ENCODE results near the gene MAP3K10. TPM values are rescaled to one million over a fixed set of nuclear protein-coding genes. Genes with fewer than 3 reads are reported as not detected.

The MAP3K10 gene
- total RNA-seq, 1 donor from 2014 or later, result 17.6 TPM

DNA sequence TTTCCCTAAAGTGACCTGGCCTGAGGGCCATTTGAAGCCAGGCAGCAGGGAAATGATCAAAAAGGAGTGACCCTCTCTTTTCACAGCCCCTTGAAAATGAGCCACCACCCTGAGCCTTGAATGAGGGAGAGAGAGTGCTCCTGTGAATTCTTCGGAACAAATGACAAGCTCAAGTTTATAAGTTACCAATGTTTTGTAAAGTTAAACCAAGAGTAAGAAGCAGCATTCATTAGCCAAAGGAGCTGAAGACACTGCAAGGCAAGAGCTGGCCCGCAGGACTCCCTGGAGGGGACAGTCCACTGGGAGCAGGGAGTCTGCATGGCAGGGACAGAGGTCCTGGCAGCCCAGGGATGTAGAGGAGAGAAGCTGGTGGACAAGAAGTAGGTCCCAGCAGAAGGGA, 52.0 kb downstream of the MAP3K10 start:
- no peak for DNase-seq (ENCODE audit: low spot score)
- intact Hi-C loops (cut with DNase I), result no loop called here

GRCh38 chr19:40244579-40245317, 53.5 kb downstream of the MAP3K10 start:
- DNase-seq (ENCODE audit: low spot score), result no peak
- intact Hi-C loops (cut with DNase I), result no loop called here

DNA sequence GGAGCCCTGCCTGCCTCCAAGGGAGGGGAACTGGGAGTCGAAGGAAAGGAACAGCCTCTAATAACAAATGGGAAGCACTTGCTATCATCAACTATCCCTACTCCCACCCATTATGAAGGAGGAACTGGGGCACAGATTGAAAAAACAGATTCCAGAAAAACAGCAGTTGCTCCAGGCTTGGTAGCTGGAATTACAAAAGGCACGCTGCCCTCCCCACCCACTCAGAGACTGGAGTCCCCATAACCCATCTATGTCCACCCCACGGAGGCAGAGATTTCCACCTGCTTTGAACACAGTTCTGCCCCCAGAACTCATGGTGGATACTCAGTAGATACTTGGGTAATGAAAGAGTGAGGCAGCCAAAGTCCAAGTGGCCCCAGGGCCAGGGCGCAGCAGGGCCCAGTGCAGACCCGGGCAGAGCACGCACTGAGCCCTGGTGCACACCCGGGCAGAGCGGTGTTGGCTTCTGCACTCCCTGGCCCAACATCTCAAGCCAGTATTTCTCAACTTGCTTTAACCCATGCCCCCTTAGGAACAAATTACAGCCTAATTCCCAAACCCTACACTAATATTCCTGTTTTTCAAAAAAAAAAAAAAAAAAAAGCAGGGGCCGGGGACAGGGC, 54.4 kb downstream of the MAP3K10 start:
- intact Hi-C loops (cut with DNase I), result no loop called here
- no peak for DNase-seq (ENCODE audit: low spot score)

- no peak for DNase-seq (ENCODE audit: low spot score)
- intact Hi-C loops (cut with DNase I), result no loop called here
Measured at GRCh38 chr19:40246292-40247073, 55.3 kb downstream of the MAP3K10 start.

- intact Hi-C loops (cut with DNase I), result no loop called here
- no peak for DNase-seq (ENCODE audit: low spot score)
Measured at GRCh38 chr19:40247178-40247577, 56.0 kb downstream of the MAP3K10 start.

GRCh38 chr19:40247735-40248262, 56.6 kb downstream of the MAP3K10 start:
- no peak for DNase-seq (ENCODE audit: low spot score)
- intact Hi-C loops (cut with DNase I), result no loop called here

DNA sequence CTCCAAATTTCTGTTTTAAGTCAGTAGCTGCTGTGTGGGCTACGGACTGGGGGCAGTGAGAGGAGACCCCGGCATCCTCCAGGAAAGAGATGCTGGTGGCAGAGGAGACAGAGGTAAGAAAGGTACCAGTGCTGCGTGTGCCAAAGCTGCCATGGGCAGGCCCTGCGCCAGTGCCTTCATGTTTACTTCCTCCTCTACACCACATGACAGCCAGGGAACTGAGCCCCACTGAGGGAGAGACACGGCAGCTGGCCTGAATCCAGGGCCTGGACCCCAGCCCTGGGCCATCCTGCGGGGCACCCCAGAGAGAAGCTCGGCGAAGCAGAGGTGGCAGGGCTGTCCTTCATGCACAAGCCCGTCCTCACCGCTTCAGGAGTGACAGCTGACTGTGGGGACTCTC, 58.0 kb downstream of the MAP3K10 start:
- no peak for DNase-seq (ENCODE audit: low spot score)
- intact Hi-C loops (cut with DNase I), result no loop called here

DNA sequence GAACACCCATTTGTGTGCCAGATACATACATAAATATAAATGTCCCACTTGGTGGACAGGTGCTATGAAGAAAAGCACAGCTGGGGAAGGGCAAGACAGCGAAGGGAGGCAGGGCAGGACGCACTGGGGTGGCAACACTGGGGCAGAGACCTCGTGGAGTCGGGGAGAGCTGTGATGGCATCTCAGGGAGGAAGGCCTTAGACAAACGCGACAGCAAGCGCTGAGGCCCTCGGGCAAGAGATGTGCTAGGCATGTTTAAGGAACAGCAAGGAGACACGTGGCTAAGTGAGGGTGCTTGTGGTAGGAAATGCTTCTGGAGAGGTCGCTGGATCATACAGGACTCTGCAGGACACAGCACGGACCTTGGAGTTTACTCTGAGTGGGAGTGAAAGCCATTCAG, 58.6 kb downstream of the MAP3K10 start:
- DNase-seq (ENCODE audit: low spot score), result no peak
- intact Hi-C loops (cut with DNase I), result no loop called here

DNA sequence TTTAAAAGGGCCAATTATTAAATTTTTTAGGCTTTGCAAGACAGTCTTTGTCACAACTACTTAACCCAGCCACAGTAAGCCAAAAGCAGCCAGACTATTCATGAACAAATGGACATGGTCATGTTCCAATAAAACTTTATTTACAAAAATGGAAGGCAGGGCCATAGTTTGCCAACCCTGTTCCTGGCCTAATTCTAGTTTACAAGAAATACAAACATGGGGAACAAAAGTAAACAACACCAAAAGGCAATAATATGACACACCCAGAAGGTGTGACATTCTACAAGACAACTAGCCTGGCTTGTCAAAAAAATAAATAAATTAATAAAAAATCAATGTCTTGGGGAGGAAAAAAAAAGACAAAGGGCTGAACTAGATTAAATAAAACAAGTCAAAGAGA, 60.0 kb downstream of the MAP3K10 start:
- no peak for DNase-seq (ENCODE audit: low spot score)
- intact Hi-C loops (cut with DNase I), result no loop called here

DNA sequence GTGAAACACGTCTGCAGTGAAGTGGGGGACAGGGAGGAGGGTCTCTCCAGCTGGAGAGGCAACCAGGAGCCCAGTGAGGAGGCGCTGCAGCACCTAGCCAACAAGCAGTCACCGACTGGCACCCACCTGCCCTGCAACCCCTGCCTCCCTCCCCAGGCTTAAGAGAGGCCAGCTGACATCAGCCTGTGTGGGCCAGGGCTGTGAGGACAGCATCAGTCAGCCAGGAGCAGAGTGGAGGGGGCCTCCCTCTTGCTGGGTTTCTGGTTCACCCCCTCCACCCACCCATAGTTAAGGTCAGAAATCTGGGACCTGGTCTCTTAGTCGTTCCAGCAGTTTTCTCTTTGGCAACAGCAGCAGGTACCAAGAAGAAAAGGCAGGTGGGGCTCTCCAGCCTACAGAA, 60.8 kb downstream of the MAP3K10 start:
- DNase-seq (ENCODE audit: low spot score), result no peak
- intact Hi-C loops (cut with DNase I), result no loop called here

DNA sequence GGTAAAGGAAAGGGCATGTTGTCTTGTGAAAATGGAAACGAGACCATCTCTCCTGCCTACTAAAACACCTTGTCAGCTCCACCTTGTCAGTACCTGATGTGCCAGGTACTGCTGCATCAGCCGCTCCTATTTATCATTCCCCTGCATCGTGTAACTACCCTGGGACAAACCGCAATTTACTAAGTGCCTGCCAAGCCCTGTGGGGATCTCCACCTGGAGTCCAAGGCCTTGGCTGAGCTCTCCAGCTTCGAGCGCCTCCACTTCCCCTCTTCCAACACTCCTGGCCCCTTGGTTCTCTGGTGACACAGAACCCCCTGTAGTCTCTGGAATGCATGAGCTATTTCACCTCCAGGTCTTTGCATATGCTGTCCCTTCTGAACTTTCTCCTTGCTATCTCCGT, 61.2 kb downstream of the MAP3K10 start:
- intact Hi-C loops (cut with DNase I), result no loop called here
- DNase-seq (ENCODE audit: low spot score), result no peak

- no peak for DNase-seq (ENCODE audit: low spot score)
- intact Hi-C loops (cut with DNase I), result no loop called here
Measured at GRCh38 chr19:40253611-40254092, 62.4 kb downstream of the MAP3K10 start.

GRCh38 chr19:40254714-40255418, 63.6 kb downstream of the MAP3K10 start:
- intact Hi-C loops (cut with DNase I), result no loop called here
- DNase-seq (ENCODE audit: low spot score), result no peak

- DNase-seq (ENCODE audit: low spot score), result no peak
- intact Hi-C loops (cut with DNase I), result no loop called here
Measured at GRCh38 chr19:40255619-40256166, 64.5 kb downstream of the MAP3K10 start.

- intact Hi-C loops (cut with DNase I), result no loop called here
- no peak for DNase-seq (ENCODE audit: low spot score)
Measured at GRCh38 chr19:40256512-40256911, 65.3 kb downstream of the MAP3K10 start.

- no peak for DNase-seq (ENCODE audit: low spot score)
- intact Hi-C loops (cut with DNase I), result no loop called here
Measured at GRCh38 chr19:40257096-40257517, 65.9 kb downstream of the MAP3K10 start.

- DNase-seq (ENCODE audit: low spot score), result no peak
- intact Hi-C loops (cut with DNase I), result no loop called here
Measured at GRCh38 chr19:40261631-40262030, 70.4 kb downstream of the MAP3K10 start.

GRCh38 chr19:40262422-40262821, 71.2 kb downstream of the MAP3K10 start:
- intact Hi-C loops (cut with DNase I), result no loop called here

More at GRCh38 chr19:40262422-40262821, 71.2 kb downstream of the MAP3K10 start:
- no peak for DNase-seq (ENCODE audit: low spot score)
